Measurements from ENCODE around the gene RBM26. TPM values are rescaled to one million over a fixed set of nuclear protein-coding genes. Genes with fewer than 3 reads are reported as not detected.

RBM26 gene
- polyA plus RNA-seq, 1 of the 3 experiments (the other 2 are of a cell fraction): 12.5 TPM

DNA sequence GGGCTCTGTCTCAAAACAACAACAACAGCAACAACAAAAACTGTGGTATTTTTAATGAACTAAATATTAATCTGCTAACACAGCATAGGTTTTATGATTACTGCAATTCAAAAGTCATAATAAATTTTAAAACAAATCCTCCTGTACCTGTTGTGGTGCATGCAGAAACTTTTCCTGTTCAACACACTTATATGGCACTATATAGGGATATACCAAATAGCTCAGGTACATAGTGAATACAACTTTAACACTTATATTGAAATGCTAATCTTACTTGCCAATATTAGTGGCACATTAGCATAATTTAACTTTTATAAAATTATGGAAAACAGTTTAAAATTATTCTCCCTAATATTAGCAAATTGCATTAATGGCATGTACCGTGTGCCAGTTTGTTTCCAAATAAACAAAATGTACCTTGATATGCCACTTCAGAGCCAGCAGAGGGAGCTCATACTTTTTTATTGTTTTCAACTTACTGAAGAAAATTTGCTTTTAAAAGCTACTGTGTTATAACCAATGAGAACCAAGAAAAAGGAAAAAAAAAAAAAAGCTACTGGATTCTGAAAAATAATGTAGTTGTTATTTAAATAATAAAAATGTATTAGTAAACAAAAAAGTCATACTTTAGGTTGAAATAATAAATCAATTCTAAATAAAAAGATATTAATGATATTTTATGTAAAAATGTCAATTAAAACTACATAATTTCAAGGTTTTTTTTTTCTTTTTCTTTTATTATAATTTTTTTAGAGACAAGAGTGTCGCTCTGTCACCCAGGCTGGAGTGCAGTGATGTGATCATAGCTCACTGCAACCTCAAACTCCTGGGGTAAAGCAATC is 18.0 kb upstream of the RBM26 start (continued):
- TF ChIP-seq RXRA (IDR thresholded peaks at IDR 0.05; ENCODE audit: borderline replicate concordance, low read depth): no peak

- no peak overlapping the region for H3K9ac ChIP-seq
- no peak overlapping the region for H2AFZ ChIP-seq (ENCODE audit: low read depth)
- ChIA-PET POLR2A (no interaction called here), CTCF (interaction anchor here (0.6 to 2.8 kb wide), 36 partner anchors 7 to 1595 kb away, joined by 3 to 99 read pairs (median 7); partner anchors contain the start of genes NDFIP2 and RBM26)
- H3K4me3 ChIP-seq (ENCODE audit: low read depth in 2 of 2, low read length in 1 of 2): no peak overlapping the region
- 78% methylated on average over 4 of the region's 4 CpGs for WGBS (ENCODE audit: low lambda C conversion rate)
- H3K36me3 ChIP-seq (replicated peaks in 1 of 2; ENCODE audit: control insufficient read depth in 1 of 2, insufficient read depth in 2 of 2, low read length in 1 of 2): no peaks in the 10 kb centered on the region
- H4K20me1 ChIP-seq (ENCODE audit: insufficient read depth): no peaks in the 10 kb centered on the region
- H3K9me3 ChIP-seq: no peaks in the 10 kb centered on the region
- H3K4me2 ChIP-seq: no peak overlapping the region
- H3K27me3 ChIP-seq (ENCODE audit: insufficient read depth): no peaks in the 10 kb centered on the region
- H3K4me1 ChIP-seq (ENCODE audit: control insufficient read depth in 1 of 2, insufficient read depth in 2 of 2, low read depth in 1 of 2, low read length in 1 of 2): no peaks in the 10 kb centered on the region
- no peaks in the 10 kb centered on the region for H3K79me2 ChIP-seq (ENCODE audit: insufficient read depth)
- no peak for DNase-seq
- no peaks in the 10 kb centered on the region for H3F3A ChIP-seq (replicated peaks; ENCODE audit: insufficient read depth)
- no peak overlapping the region for H3K27ac ChIP-seq (ENCODE audit: low read depth in 2 of 2, low read length in 1 of 2)
- TF ChIP-seq TAF1 (IDR thresholded peaks at IDR 0.05; ENCODE audit: borderline replicate concordance, low read depth, low read length) (no peak), REST (IDR thresholded peaks at IDR 0.05; ENCODE audit: low read depth, low read length) (no peak), FOXM1 (IDR thresholded peaks at IDR 0.05; ENCODE audit: low read depth) (no peak), NFIC (IDR thresholded peaks at IDR 0.05; ENCODE audit: borderline replicate concordance) (no peak), SMC3 (IDR thresholded peaks at IDR 0.05; ENCODE audit: low read depth, low read length) (no peak)
- no peaks in the 10 kb centered on the region for H3K9me2 ChIP-seq
Observed at GRCh38 chr13:79423340-79423739, 17.3 kb upstream of the RBM26 start.

DNA sequence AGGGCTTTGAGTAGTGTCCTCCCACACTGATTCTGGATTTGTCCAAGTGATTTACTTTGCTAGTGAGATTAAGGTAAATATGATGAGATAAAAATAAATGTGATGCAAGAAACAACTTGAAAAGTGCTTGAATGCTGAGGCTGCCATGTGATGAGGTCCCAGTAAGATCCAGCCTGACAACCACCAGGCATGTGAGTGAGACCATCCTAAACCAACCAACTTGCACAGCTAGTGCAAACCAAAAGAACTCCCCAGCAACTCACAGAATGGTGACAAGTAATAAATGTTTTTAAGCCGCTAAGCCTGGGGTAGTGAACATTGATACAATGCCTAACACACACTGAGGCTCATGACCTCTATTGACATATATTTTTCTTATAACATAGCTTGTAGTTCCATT is 13.3 kb upstream of the RBM26 start:
- DNase-seq: no peak
- Histone ChIP-seq H3K27ac (ENCODE audit: low read depth in 2 of 2, low read length in 1 of 2) (no peak overlapping the region), H3K79me2 (ENCODE audit: insufficient read depth) (no peaks in the 10 kb centered on the region), H4K20me1 (ENCODE audit: insufficient read depth) (no peaks in the 10 kb centered on the region), H3K4me3 (ENCODE audit: low read depth in 2 of 2, low read length in 1 of 2) (no peak overlapping the region), H3K9ac (no peak overlapping the region), H3F3A (replicated peaks; ENCODE audit: insufficient read depth) (no peaks in the 10 kb centered on the region), H3K36me3 (replicated peaks in 1 of 2; ENCODE audit: control insufficient read depth in 1 of 2, insufficient read depth in 2 of 2, low read length in 1 of 2) (no peaks in the 10 kb centered on the region), H3K4me1 (ENCODE audit: control insufficient read depth in 1 of 2, insufficient read depth in 2 of 2, low read depth in 1 of 2, low read length in 1 of 2) (no peaks in the 10 kb centered on the region), H2AFZ (ENCODE audit: low read depth) (no peak overlapping the region), H3K9me2 (no peaks in the 10 kb centered on the region), H3K9me3 (no peaks in the 10 kb centered on the region), H3K27me3 (ENCODE audit: insufficient read depth) (no peaks in the 10 kb centered on the region), H3K4me2 (no peak overlapping the region)
- POLR2A ChIA-PET: no interaction called here
- CTCF ChIA-PET: interaction anchor here (1.1 to 2.7 kb wide), 2 partner anchors 14 to 122 kb away, joined by 3 to 12 read pairs; no protein-coding TSS in a partner anchor
- 93% methylated on average over 1 of the region's 1 CpG for WGBS (ENCODE audit: low lambda C conversion rate)
- TF ChIP-seq NFIC (IDR thresholded peaks at IDR 0.05; ENCODE audit: borderline replicate concordance) (no peak), RFX5 (IDR thresholded peaks at IDR 0.05; ENCODE audit: low read length) (no peak), RAD21 (IDR thresholded peaks at IDR 0.05; ENCODE audit: low read length) (no peak), MXI1 (IDR thresholded peaks at IDR 0.05; ENCODE audit: low read depth, low read length) (no peak), SMC3 (IDR thresholded peaks at IDR 0.05; ENCODE audit: low read depth, low read length) (no peak), EZH2phosphoT487 (IDR thresholded peaks at IDR 0.05; ENCODE audit: borderline replicate concordance, low read depth) (no peak), CHD2 (IDR thresholded peaks at IDR 0.05; ENCODE audit: low read length, partially characterized antibody) (no peak), FOXM1 (IDR thresholded peaks at IDR 0.05; ENCODE audit: low read depth) (no peak), NRF1 (IDR thresholded peaks at IDR 0.05; ENCODE audit: low read depth, low read length) (no peak), FOXJ3 (CRISPR knock-in tag; IDR thresholded peaks at IDR 0.05) (no peak), SIN3A (IDR thresholded peaks at IDR 0.05; ENCODE audit: borderline replicate concordance, low read depth, low read length) (no peak), RCOR1 (IDR thresholded peaks at IDR 0.05; ENCODE audit: low read length) (no peak), MEF2A (IDR thresholded peaks at IDR 0.05; ENCODE audit: borderline replicate concordance, low read depth) (no peak)
- TF ChIP-seq, protein P1, sequence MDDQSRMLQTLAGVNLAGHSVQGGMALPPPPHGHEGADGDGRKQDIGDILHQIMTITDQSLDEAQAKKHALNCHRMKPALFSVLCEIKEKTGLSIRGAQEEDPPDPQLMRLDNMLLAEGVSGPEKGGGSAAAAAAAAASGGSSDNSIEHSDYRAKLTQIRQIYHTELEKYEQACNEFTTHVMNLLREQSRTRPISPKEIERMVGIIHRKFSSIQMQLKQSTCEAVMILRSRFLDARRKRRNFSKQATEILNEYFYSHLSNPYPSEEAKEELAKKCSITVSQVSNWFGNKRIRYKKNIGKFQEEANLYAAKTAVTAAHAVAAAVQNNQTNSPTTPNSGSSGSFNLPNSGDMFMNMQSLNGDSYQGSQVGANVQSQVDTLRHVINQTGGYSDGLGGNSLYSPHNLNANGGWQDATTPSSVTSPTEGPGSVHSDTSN (IDR thresholded peaks at IDR 0.05): no peak
- TF ChIP-seq, protein P2, sequence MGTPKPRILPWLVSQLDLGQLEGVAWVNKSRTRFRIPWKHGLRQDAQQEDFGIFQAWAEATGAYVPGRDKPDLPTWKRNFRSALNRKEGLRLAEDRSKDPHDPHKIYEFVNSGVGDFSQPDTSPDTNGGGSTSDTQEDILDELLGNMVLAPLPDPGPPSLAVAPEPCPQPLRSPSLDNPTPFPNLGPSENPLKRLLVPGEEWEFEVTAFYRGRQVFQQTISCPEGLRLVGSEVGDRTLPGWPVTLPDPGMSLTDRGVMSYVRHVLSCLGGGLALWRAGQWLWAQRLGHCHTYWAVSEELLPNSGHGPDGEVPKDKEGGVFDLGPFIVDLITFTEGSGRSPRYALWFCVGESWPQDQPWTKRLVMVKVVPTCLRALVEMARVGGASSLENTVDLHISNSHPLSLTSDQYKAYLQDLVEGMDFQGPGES (IDR thresholded peaks at IDR 0.05; ENCODE audit: low read depth, low read length): no peak

Data from SK-N-SH (cell line).